Bronchial epithelial cell (primary cell): Measurements from ENCODE around the gene CARD10. TPM values are rescaled to one million over a fixed set of nuclear protein-coding genes. Genes with fewer than 3 reads are reported as not detected.

Source experiments
- DNase-seq: peaks from one replicate; pipeline ENCODE4 v3.0.0-alpha.2; 2010; ENCODE audit warnings: low read depth
- FAIRE-seq: peaks from 2 replicates; lab custom pipeline; 2011; peaks lifted over from hg19 to GRCh38; lab: Jason Lieb, UNC
- H3K27me3 ChIP-seq: 2 replicates; pipeline ENCODE4 v1.5.1; 2011; ENCODE audit warnings: low read length; ENCODE audit not compliant: control insufficient read depth, insufficient read depth
- H3K36me3 ChIP-seq: 2 replicates; pipeline ENCODE4 v1.5.1; 2011; ENCODE audit warnings: low read length; ENCODE audit not compliant: control insufficient read depth, insufficient read depth
- H3K4me3 ChIP-seq: 2 replicates; pipeline ENCODE4 v1.5.1; 2011; ENCODE audit warnings: mild to moderate bottlenecking, low read depth, low read length, control low read depth
- CTCF ChIP-seq: IDR thresholded peaks from 2 replicates; pipeline ENCODE4 v1.5.1; 2011; ENCODE audit warnings: mild to moderate bottlenecking, moderate library complexity, low read length, control low read depth, inconsistent platforms; ENCODE audit not compliant: insufficient read depth, severe bottlenecking
- total RNA-seq: library from RNA; depleted of rRNA; stranded (reverse); fragments of >200 nt; gene quantifications from 2 replicates; pipeline ENCODE4 v1.2.1, GENCODE V29; 2014

Gene CARD10
- total RNA-seq, 1 donor from 2014 or later: 14.2 TPM

GRCh38 chr22:37516456-37516855 lies 2.8 kb downstream of the CARD10 start:
- Histone ChIP-seq H3K36me3 (peaks cover 17% of the 10 kb centered on the region), H3K27me3 (no peaks in the 10 kb centered on the region), H3K4me3 (no peak overlapping the region)
- no peak for TF ChIP-seq CTCF
- DNase-seq: no peak
- FAIRE-seq: no peak

GRCh38 chr22:37515901-37516300 lies 3.3 kb downstream of the CARD10 start:
- H3K36me3 ChIP-seq: peaks cover 18% of the 10 kb centered on the region
- no peak for FAIRE-seq
- TF ChIP-seq CTCF: no peak
- DNase-seq: no peak
- H3K4me3 ChIP-seq: no peak overlapping the region
- no peaks in the 10 kb centered on the region for H3K27me3 ChIP-seq

- Histone ChIP-seq H3K27me3 (no peaks in the 10 kb centered on the region), H3K36me3 (peaks cover 18% of the 10 kb centered on the region), H3K4me3 (no peak overlapping the region)
- no peak for TF ChIP-seq CTCF
- DNase-seq (no peak), FAIRE-seq (no peak)
These were observed 4.6 kb downstream of the CARD10 start for GRCh38 chr22:37514526-37515051.

GRCh38 chr22:37511395-37512104 lies 7.7 kb downstream of the CARD10 start:
- peak; percentile 18 for FAIRE-seq
- H3K36me3 ChIP-seq: peaks cover 37% of the 10 kb centered on the region
- H3K4me3 ChIP-seq: no peak overlapping the region
- TF ChIP-seq CTCF: no peak
- H3K27me3 ChIP-seq: no peaks in the 10 kb centered on the region
- no peak for DNase-seq

- TF ChIP-seq CTCF: no peak
- H3K4me3 ChIP-seq: no peak overlapping the region
- FAIRE-seq: no peak
- peaks cover 47% of the 10 kb centered on the region for H3K36me3 ChIP-seq
- no peaks in the 10 kb centered on the region for H3K27me3 ChIP-seq
- DNase-seq: no peak
These were observed 9.1 kb downstream of the CARD10 start for GRCh38 chr22:37510091-37510490.
